Astrocyte (in vitro differentiated cells and primary cell): ENCODE results near the gene GABRP. TPM values are rescaled to one million over a fixed set of nuclear protein-coding genes. Genes with fewer than 3 reads are reported as not detected.

Experiments used
- DNase-seq: peaks from one replicate; pipeline ENCODE4 v3.0.0-alpha.2; 2010; ENCODE audit warnings: low read depth
- FAIRE-seq: peaks from 2 replicates; lab custom pipeline; 2011; peaks lifted over from hg19 to GRCh38; lab: Jason Lieb, UNC
- H2AFZ ChIP-seq: 2 replicates; pipeline ENCODE4 v1.6.0; 2012; ENCODE audit warnings: low read depth, low read length, inconsistent platforms
- H3K27ac ChIP-seq: 2 replicates; pipeline ENCODE4 v1.5.1; 2011; ENCODE audit warnings: low read depth, low read length, inconsistent platforms
- H3K27me3 ChIP-seq: 2 replicates; pipeline ENCODE4 v1.6.0; 2011; ENCODE audit warnings: low read length, inconsistent platforms; ENCODE audit not compliant: insufficient read depth
- H3K36me3 ChIP-seq: 2 replicates; pipeline ENCODE4 v1.5.1; 2011; ENCODE audit warnings: low read length, inconsistent platforms; ENCODE audit not compliant: insufficient read depth
- H3K4me1 ChIP-seq: 2 replicates; pipeline ENCODE4 v1.5.1; 2011; ENCODE audit warnings: low read length, inconsistent platforms; ENCODE audit not compliant: insufficient read depth
- H3K4me2 ChIP-seq: 2 replicates; pipeline ENCODE4 v1.6.0; 2012; ENCODE audit warnings: low read length, inconsistent platforms
- H3K4me3 ChIP-seq: 2 replicates; pipeline ENCODE4 v1.5.1; 2011; ENCODE audit warnings: low read depth, mild to moderate bottlenecking, low read length, inconsistent platforms; ENCODE audit not compliant: insufficient read depth
- H3K79me2 ChIP-seq: 2 replicates; pipeline ENCODE4 v1.6.0; 2012; ENCODE audit warnings: mild to moderate bottlenecking, low read length, inconsistent platforms; ENCODE audit not compliant: insufficient read depth
- H3K9ac ChIP-seq: 2 replicates; pipeline ENCODE4 v1.6.0; 2012; ENCODE audit warnings: mild to moderate bottlenecking, low read length, inconsistent platforms
- H3K9me3 ChIP-seq: 2 replicates; pipeline ENCODE4 v1.5.1; 2012; ENCODE audit warnings: low read depth, mild to moderate bottlenecking, low read length, inconsistent platforms; ENCODE audit not compliant: insufficient read depth
- H4K20me1 ChIP-seq: 2 replicates; pipeline ENCODE4 v1.6.0; 2012; ENCODE audit warnings: low read length, inconsistent platforms; ENCODE audit not compliant: insufficient read depth
- H3K27ac Mint-ChIP-seq: one replicate; pipeline ENCODE4 v1.8.0; 2021; ENCODE audit warnings: mild to moderate bottlenecking, mixed read lengths; ENCODE audit not compliant: unreplicated experiment
- H3K27me3 Mint-ChIP-seq: one replicate; pipeline ENCODE4 v1.8.0; 2021; ENCODE audit warnings: low read depth, mixed read lengths; ENCODE audit not compliant: unreplicated experiment
- H3K36me3 Mint-ChIP-seq: one replicate; pipeline ENCODE4 v1.8.0; 2021; ENCODE audit warnings: low read depth, mixed read lengths; ENCODE audit not compliant: unreplicated experiment
- H3K4me1 Mint-ChIP-seq: one replicate; pipeline ENCODE4 v1.8.0; 2021; ENCODE audit warnings: low read depth, mixed read lengths; ENCODE audit not compliant: unreplicated experiment
- H3K4me3 Mint-ChIP-seq: one replicate; pipeline ENCODE4 v1.8.0; 2021; ENCODE audit warnings: mild to moderate bottlenecking, moderate library complexity, mixed read lengths; ENCODE audit not compliant: unreplicated experiment
- H3K9me3 Mint-ChIP-seq: one replicate; pipeline ENCODE4 v1.8.0; 2021; ENCODE audit warnings: mild to moderate bottlenecking, mixed read lengths; ENCODE audit not compliant: unreplicated experiment
- EZH2 ChIP-seq: IDR thresholded peaks from 2 replicates; pipeline ENCODE4 v1.6.1; 2012; ENCODE audit warnings: mild to moderate bottlenecking, low read length, inconsistent platforms; ENCODE audit not compliant: insufficient read depth
- total RNA-seq: library from RNA; stranded (reverse); gene quantifications from 2 replicates; pipeline ENCODE4 v1.2.1, GENCODE V29; 2021
- TF ChIP-seq, protein P1 (sequence below): IDR thresholded peaks from 2 replicates; pipeline ENCODE4 v1.5.1; 2011; ENCODE audit warnings: low read depth, mild to moderate bottlenecking, inconsistent platforms, low read length, moderate library complexity; ENCODE audit not compliant: insufficient read depth

GABRP gene
- total RNA-seq, 1 donor from 2014 or later = 0.45 TPM

DNA sequence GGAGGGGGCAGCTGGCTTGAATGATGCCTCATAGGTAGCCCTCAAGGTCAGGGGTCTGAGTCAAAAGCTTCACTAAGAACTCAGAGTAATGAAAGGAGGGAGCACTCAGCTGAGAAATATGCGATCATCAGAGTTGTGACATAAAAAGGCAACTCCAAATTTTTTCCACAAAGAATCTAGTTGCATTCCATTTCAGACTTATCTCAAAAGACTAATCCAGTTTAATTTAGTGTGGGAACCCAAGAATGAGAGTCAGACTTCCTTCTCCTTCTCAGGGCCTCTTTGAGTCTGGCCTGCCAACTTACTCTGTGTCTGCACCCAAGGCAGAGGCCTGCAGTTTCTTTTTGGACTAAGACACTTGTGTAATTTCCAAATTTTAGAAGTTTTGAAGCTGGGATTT, 34.7 kb downstream of the GABRP start:
- no peaks in the 10 kb centered on the region for H3K36me3 Mint-ChIP-seq
- Histone ChIP-seq H3K4me1 (no peaks in the 10 kb centered on the region), H3K79me2 (no peaks in the 10 kb centered on the region), H4K20me1 (no peaks in the 10 kb centered on the region), H2AFZ (no peak overlapping the region), H3K4me2 (no peak overlapping the region), H3K27ac (no peak overlapping the region), H3K4me3 (no peak overlapping the region), H3K27me3 (no peaks in the 10 kb centered on the region), H3K9ac (no peak overlapping the region), H3K36me3 (no peaks in the 10 kb centered on the region), H3K9me3 (no peaks in the 10 kb centered on the region)
- no peak for TF ChIP-seq EZH2
- TF ChIP-seq, protein P1, sequence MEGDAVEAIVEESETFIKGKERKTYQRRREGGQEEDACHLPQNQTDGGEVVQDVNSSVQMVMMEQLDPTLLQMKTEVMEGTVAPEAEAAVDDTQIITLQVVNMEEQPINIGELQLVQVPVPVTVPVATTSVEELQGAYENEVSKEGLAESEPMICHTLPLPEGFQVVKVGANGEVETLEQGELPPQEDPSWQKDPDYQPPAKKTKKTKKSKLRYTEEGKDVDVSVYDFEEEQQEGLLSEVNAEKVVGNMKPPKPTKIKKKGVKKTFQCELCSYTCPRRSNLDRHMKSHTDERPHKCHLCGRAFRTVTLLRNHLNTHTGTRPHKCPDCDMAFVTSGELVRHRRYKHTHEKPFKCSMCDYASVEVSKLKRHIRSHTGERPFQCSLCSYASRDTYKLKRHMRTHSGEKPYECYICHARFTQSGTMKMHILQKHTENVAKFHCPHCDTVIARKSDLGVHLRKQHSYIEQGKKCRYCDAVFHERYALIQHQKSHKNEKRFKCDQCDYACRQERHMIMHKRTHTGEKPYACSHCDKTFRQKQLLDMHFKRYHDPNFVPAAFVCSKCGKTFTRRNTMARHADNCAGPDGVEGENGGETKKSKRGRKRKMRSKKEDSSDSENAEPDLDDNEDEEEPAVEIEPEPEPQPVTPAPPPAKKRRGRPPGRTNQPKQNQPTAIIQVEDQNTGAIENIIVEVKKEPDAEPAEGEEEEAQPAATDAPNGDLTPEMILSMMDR = no peak
- FAIRE-seq (no peak), DNase-seq (peak; percentile 76)
- H3K27ac Mint-ChIP-seq = peak overlapping the region; percentile 84
- no peak overlapping the region for H3K4me3 Mint-ChIP-seq
- H3K4me1 Mint-ChIP-seq = peaks cover 19% of the 10 kb centered on the region
- H3K27me3 Mint-ChIP-seq = peaks cover 1% of the 10 kb centered on the region
- no peaks in the 10 kb centered on the region for H3K9me3 Mint-ChIP-seq

DNA sequence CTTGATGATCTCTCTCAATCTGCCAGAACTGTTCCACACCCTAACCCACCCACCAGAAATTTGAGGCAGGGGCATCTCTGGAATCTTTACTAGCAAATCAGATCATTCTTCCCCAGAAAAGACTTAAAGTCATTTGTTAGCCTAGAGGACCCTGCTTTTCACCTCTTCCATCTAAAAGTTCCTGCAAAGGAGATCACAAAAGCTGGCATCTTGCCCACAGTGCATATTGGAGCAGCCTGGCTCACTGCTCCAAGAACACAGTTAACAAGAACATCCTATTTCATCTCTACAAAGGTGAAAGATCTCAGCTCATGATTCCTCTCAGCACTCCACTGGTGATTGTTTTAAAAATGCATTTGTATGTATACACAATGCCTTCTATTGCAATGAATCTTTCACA, 36.3 kb downstream of the GABRP start:
- Histone ChIP-seq H3K4me2 (no peak overlapping the region), H3K79me2 (no peaks in the 10 kb centered on the region), H4K20me1 (no peaks in the 10 kb centered on the region), H3K9ac (no peak overlapping the region), H3K4me3 (no peak overlapping the region), H3K27me3 (no peaks in the 10 kb centered on the region), H3K36me3 (no peaks in the 10 kb centered on the region), H3K9me3 (no peaks in the 10 kb centered on the region), H3K4me1 (no peaks in the 10 kb centered on the region), H3K27ac (no peak overlapping the region), H2AFZ (no peak overlapping the region)
- Mint-ChIP-seq H3K27ac (no peak overlapping the region), H3K4me3 (no peak overlapping the region), H3K36me3 (no peaks in the 10 kb centered on the region), H3K27me3 (no peaks in the 10 kb centered on the region), H3K4me1 (peaks cover 19% of the 10 kb centered on the region), H3K9me3 (no peaks in the 10 kb centered on the region)
- no peak for TF ChIP-seq EZH2
- TF ChIP-seq, protein P1 = no peak
- DNase-seq = no peak
- no peak for FAIRE-seq

DNA sequence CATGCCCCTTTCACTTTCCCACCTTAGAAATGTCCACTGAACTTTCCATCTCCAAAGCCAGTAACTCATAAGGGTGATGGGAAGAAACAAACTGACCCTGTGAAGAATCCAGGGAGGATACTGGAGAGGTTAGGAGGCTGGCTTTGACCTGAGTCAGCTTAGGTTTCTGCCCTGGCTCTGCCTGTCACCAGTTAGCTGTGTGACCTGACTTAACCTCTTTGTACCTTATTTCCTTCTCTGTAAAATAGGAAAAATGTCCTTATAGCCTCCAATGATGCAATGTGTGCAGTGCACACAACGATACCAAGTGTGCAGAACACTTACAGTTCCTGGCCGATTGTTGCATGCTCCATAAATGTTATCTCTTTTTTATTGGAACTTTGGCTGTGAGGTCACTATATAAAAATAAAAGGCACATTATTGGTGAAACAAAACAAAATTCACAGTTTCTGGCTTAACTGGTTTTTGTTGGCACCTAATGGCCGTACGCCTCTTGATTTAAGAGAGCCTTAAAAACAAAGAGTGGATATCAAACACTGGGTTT, 37.8 kb downstream of the GABRP start:
- H3K4me3 Mint-ChIP-seq = peak overlapping the region; percentile 18

More for the DNA sequence above, 37.8 kb downstream of the GABRP start:
- Mint-ChIP-seq H3K4me1 (peaks cover 19% of the 10 kb centered on the region), H3K36me3 (peaks cover 6% of the 10 kb centered on the region), H3K9me3 (peaks cover 7% of the 10 kb centered on the region), H3K27me3 (no peaks in the 10 kb centered on the region), H3K27ac (no peak overlapping the region)
- Histone ChIP-seq H3K9me3 (peaks cover 3% of the 10 kb centered on the region), H3K4me1 (no peaks in the 10 kb centered on the region), H3K36me3 (no peaks in the 10 kb centered on the region), H3K79me2 (no peaks in the 10 kb centered on the region), H3K4me3 (no peak overlapping the region), H2AFZ (no peak overlapping the region), H4K20me1 (no peaks in the 10 kb centered on the region), H3K27ac (no peak overlapping the region), H3K4me2 (no peak overlapping the region), H3K9ac (no peak overlapping the region), H3K27me3 (no peaks in the 10 kb centered on the region)
- DNase-seq (no peak), FAIRE-seq (no peak)
- TF ChIP-seq EZH2 = no peak
- TF ChIP-seq, protein P1 = no peak
